HepG2 (cell line): ENCODE data around the gene LRP5. TPM values are rescaled to one million over a fixed set of nuclear protein-coding genes. Genes with fewer than 3 reads are reported as not detected.

ENCODE experiments used
- ARHGAP35 ChIP-seq: sonication (generic); formaldehyde crosslinking; IDR thresholded peaks from 2 replicates; pipeline ENCODE4 v1.9.0; 2022; ENCODE audit warnings: mild to moderate bottlenecking, inconsistent platforms, moderate library complexity, missing genetic modification reagents, borderline replicate concordance
- BRCA1 ChIP-seq: sonication (generic); formaldehyde crosslinking; IDR thresholded peaks from 2 replicates; pipeline ENCODE4 v1.4.0; 2020; ENCODE audit warnings: missing genetic modification reagents
- DNMT3B ChIP-seq: conservative IDR thresholded peaks from 2 replicates; pipeline ENCODE4 v1.6.1; 2016; ENCODE audit warnings: missing biosample characterization, control low read depth
- EED ChIP-seq: sonication (generic); formaldehyde crosslinking; IDR thresholded peaks from 2 replicates; pipeline ENCODE4 v1.5.0; 2020; ENCODE audit warnings: mild to moderate bottlenecking, missing genetic modification reagents
- ELF1 ChIP-seq: sonication (generic); formaldehyde crosslinking; IDR thresholded peaks from 2 replicates; pipeline ENCODE4 v1.4.0; 2020; ENCODE audit warnings: missing genetic modification reagents
- ESRRA ChIP-seq: sonication (generic); formaldehyde crosslinking; IDR thresholded peaks from 2 replicates; pipeline ENCODE4 v1.5.1; 2020; ENCODE audit warnings: mild to moderate bottlenecking, low read depth, missing genetic modification reagents
- JUNB ChIP-seq: sonication (generic); formaldehyde crosslinking; IDR thresholded peaks from 2 replicates; pipeline ENCODE4 v1.8.0; 2022; ENCODE audit warnings: missing genetic modification reagents, mild to moderate bottlenecking, borderline replicate concordance
- NR2F1 ChIP-seq, 2 experiments: fragments of 450-650 bp in 1 of 2; formaldehyde crosslinking in 1 of 2; IDR thresholded peaks; 2 replicates each; pipeline versions ENCODE4 v1.5.0 to v1.6.1; 2016 to 2020; ENCODE audit warnings: mild to moderate bottlenecking in 1 of 2, missing compliant biosample characterization in 1 of 2, missing genetic modification reagents in 1 of 2, moderate library complexity in 1 of 2
- PBX3 ChIP-seq: sonication (generic); formaldehyde crosslinking; IDR thresholded peaks from 2 replicates; pipeline ENCODE4 v1.8.1; 2023; ENCODE audit warnings: missing genetic modification reagents, inconsistent platforms, borderline replicate concordance
- PHF8 ChIP-seq: sonication (generic); formaldehyde crosslinking; IDR thresholded peaks from 2 replicates; pipeline ENCODE4 v1.5.0; 2020; ENCODE audit warnings: missing genetic modification reagents
- PLRG1 ChIP-seq: fragments of 450-650 bp; conservative IDR thresholded peaks from 2 replicates; pipeline ENCODE4 v1.6.1; 2016
- ZNF383 ChIP-seq: sonication (generic); formaldehyde crosslinking; IDR thresholded peaks from 2 replicates; pipeline ENCODE4 v1.4.0; 2020; ENCODE audit warnings: missing genetic modification reagents, mild to moderate bottlenecking, borderline replicate concordance
- ZNF572 ChIP-seq: sonication (generic); formaldehyde crosslinking; IDR thresholded peaks from 2 replicates; pipeline ENCODE4 v1.5.1; 2020; ENCODE audit warnings: mild to moderate bottlenecking, missing genetic modification reagents
- ZNF605 ChIP-seq: sonication (generic); formaldehyde crosslinking; IDR thresholded peaks from 2 replicates; pipeline ENCODE4 v1.8.0; 2022; ENCODE audit warnings: mild to moderate bottlenecking, missing genetic modification reagents
- ZNF7 ChIP-seq: IDR thresholded peaks from 2 replicates; pipeline ENCODE4 v1.6.1; 2016; ENCODE audit warnings: missing biosample characterization, missing genetic modification reagents
- polyA plus RNA-seq, 8 experiments: library from polyadenylated mRNA; depleted of rRNA in 3 of 8; stranded (reverse) in 7 of 8; unstranded in 1 of 8; fragments of >200 nt; fragmentation: Illumina TruSeq in 4 of 8; extraction: Trizol in 4 of 8; gene quantifications; 2 replicates each; pipeline versions ENCODE4 v1.2.1 to v1.2.3, GENCODE V29; 2011 to 2016; ENCODE audit warnings: low read depth in 4 of 8, missing spikeins in 1 of 8, mixed read lengths in 1 of 8; ENCODE audit not compliant: insufficient read depth in 1 of 8
- total RNA-seq, 5 experiments: library from RNA; depleted of rRNA; stranded (reverse); fragments of >200 nt; fragmentation: Illumina TruSeq; extraction: Trizol; gene quantifications; 2 replicates each; pipeline ENCODE4 v1.2.3, GENCODE V29; 2016; ENCODE audit warnings: low read depth in 1 of 5
- TF ChIP-seq, protein P1 (sequence below): sonication (generic); formaldehyde crosslinking; conservative IDR thresholded peaks from 2 replicates; pipeline ENCODE4 v1.8.1; 2023; ENCODE audit warnings: missing genetic modification reagents
- TF ChIP-seq, protein P2 (sequence below), 2 experiments: sonication (generic) in 1 of 2; formaldehyde crosslinking in 1 of 2; IDR thresholded peaks; 2 replicates each; pipeline versions ENCODE4 v1.4.0 to v1.6.1; 2016 to 2020; ENCODE audit warnings: borderline replicate concordance in 1 of 2, low read depth in 1 of 2, mild to moderate bottlenecking in 1 of 2, missing genetic modification reagents in 1 of 2
- TF ChIP-seq, protein P3 (sequence below): sonication (generic); formaldehyde crosslinking; IDR thresholded peaks from 2 replicates; pipeline ENCODE4 v1.4.0; 2020; ENCODE audit warnings: mild to moderate bottlenecking, missing genetic modification reagents

Gene LRP5
- total and polyA plus RNA-seq, 2 of the 13 experiments (the other 11 are each of a cell fraction or from before 2014, with no cell fraction given): 40.4 to 64.0 TPM

GRCh38 chr11:68327586-68328370 lies 15.4 kb downstream of the LRP5 start (continued):
- TF ChIP-seq ZNF605 (CRISPR knock-in tag) (0 out of 2 replicates have a peak, but pooled peaks have one; percentile 6), PHF8 (0 out of 2 replicates have a peak, but pooled peaks have one; percentile 22), ARHGAP35 (CRISPR knock-in tag) (no peak), ESRRA (CRISPR knock-in tag) (no peak), PBX3 (CRISPR knock-in tag) (no peak), ZNF383 (CRISPR knock-in tag) (no peak), NR2F1 (CRISPR knock-in tag; IDR thresholded peaks at IDR 0.05) (no peak), EED (CRISPR knock-in tag) (0 out of 2 replicates have a peak, but pooled peaks have one; percentile 6), PLRG1 (no peak), ELF1 (CRISPR knock-in tag) (no peak), JUNB (no peak), ZNF572 (CRISPR knock-in tag) (no peak), DNMT3B (CRISPR knock-in tag) (no peak), ZNF7 (CRISPR knock-in tag) (no peak), BRCA1 (CRISPR knock-in tag) (no peak)
- TF ChIP-seq, protein P1, sequence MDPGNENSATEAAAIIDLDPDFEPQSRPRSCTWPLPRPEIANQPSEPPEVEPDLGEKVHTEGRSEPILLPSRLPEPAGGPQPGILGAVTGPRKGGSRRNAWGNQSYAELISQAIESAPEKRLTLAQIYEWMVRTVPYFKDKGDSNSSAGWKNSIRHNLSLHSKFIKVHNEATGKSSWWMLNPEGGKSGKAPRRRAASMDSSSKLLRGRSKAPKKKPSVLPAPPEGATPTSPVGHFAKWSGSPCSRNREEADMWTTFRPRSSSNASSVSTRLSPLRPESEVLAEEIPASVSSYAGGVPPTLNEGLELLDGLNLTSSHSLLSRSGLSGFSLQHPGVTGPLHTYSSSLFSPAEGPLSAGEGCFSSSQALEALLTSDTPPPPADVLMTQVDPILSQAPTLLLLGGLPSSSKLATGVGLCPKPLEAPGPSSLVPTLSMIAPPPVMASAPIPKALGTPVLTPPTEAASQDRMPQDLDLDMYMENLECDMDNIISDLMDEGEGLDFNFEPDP: 0 out of 2 replicates have a peak, but pooled peaks have one; percentile 23
- TF ChIP-seq, protein P2, sequence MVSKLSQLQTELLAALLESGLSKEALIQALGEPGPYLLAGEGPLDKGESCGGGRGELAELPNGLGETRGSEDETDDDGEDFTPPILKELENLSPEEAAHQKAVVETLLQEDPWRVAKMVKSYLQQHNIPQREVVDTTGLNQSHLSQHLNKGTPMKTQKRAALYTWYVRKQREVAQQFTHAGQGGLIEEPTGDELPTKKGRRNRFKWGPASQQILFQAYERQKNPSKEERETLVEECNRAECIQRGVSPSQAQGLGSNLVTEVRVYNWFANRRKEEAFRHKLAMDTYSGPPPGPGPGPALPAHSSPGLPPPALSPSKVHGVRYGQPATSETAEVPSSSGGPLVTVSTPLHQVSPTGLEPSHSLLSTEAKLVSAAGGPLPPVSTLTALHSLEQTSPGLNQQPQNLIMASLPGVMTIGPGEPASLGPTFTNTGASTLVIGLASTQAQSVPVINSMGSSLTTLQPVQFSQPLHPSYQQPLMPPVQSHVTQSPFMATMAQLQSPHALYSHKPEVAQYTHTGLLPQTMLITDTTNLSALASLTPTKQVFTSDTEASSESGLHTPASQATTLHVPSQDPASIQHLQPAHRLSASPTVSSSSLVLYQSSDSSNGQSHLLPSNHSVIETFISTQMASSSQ (IDR thresholded peaks at IDR 0.05; ENCODE audit: low read depth): no peak
- TF ChIP-seq, protein P2 (CRISPR knock-in tag; IDR thresholded peaks at IDR 0.05; ENCODE audit: borderline replicate concordance): 0 out of 2 replicates have a peak, but pooled peaks have one; percentile 25
- TF ChIP-seq, protein P3, sequence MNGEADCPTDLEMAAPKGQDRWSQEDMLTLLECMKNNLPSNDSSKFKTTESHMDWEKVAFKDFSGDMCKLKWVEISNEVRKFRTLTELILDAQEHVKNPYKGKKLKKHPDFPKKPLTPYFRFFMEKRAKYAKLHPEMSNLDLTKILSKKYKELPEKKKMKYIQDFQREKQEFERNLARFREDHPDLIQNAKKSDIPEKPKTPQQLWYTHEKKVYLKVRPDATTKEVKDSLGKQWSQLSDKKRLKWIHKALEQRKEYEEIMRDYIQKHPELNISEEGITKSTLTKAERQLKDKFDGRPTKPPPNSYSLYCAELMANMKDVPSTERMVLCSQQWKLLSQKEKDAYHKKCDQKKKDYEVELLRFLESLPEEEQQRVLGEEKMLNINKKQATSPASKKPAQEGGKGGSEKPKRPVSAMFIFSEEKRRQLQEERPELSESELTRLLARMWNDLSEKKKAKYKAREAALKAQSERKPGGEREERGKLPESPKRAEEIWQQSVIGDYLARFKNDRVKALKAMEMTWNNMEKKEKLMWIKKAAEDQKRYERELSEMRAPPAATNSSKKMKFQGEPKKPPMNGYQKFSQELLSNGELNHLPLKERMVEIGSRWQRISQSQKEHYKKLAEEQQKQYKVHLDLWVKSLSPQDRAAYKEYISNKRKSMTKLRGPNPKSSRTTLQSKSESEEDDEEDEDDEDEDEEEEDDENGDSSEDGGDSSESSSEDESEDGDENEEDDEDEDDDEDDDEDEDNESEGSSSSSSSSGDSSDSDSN (CRISPR knock-in tag): 0 out of 2 replicates have a peak, but pooled peaks have one; percentile 2
